WTC11 (cell line): ENCODE results near the gene LEKR1. TPM values are rescaled to one million over a fixed set of nuclear protein-coding genes. Genes with fewer than 3 reads are reported as not detected.

ENCODE experiments used
- ATAC-seq: fragments of 200-7000 bp; cut with Tn5 transposase; 2 replicates; pipeline ENCODE4 v1.10.0; 2021; ENCODE audit warnings: mild to moderate bottlenecking, moderate library complexity
- CTCF ChIA-PET: fragments of 300-600 bp; sonication (Branson Sonifier 250); formaldehyde crosslinking; loops from one replicate; lab custom pipeline; 2021; ENCODE audit warnings: antibody characterized with exemption; lab: Charles Lee
- POLR2A ChIA-PET: fragments of 350-600 bp; sonication (Branson Sonifier 250); formaldehyde crosslinking; loops from one replicate; lab custom pipeline; 2021; ENCODE audit warnings: antibody characterized with exemption; lab: Charles Lee
- DNase-seq: peaks from one replicate; pipeline ENCODE4 v3.0.0; 2021; ENCODE audit warnings: low spot score
- H3K27ac Mint-ChIP-seq: 2 replicates; pipeline ENCODE4 v1.8.0; 2021; ENCODE audit warnings: mixed read lengths
- H3K27me3 Mint-ChIP-seq: 2 replicates; pipeline ENCODE4 v1.8.0; 2021; ENCODE audit warnings: low read depth, mild to moderate bottlenecking, moderate library complexity, mixed read lengths
- H3K36me3 Mint-ChIP-seq: 2 replicates; pipeline ENCODE4 v1.8.0; 2021; ENCODE audit warnings: mixed read lengths
- H3K4me1 Mint-ChIP-seq: 2 replicates; pipeline ENCODE4 v1.8.0; 2022; ENCODE audit warnings: mixed read lengths
- H3K4me3 Mint-ChIP-seq: 2 replicates; pipeline ENCODE4 v1.8.0; 2021; ENCODE audit warnings: mild to moderate bottlenecking, moderate library complexity, mixed read lengths
- H3K9me3 Mint-ChIP-seq: 2 replicates; pipeline ENCODE4 v1.8.0; 2021; ENCODE audit warnings: mixed read lengths
- CDX4 ChIP-seq: fragments of 250-450 bp; sonication (Bioruptor Pico); IDR thresholded peaks from 2 replicates; pipeline ENCODE4 v1.9.0; 2021; ENCODE audit warnings: moderate library complexity, mild to moderate bottlenecking, inconsistent platforms, borderline replicate concordance
- ELF4 ChIP-seq: sonication (generic); formaldehyde crosslinking; IDR thresholded peaks from 2 replicates; pipeline ENCODE4 v1.8.1; 2022; ENCODE audit warnings: low read depth, mild to moderate bottlenecking, moderate library complexity, missing genetic modification reagents
- ERG ChIP-seq: fragments of 250-450 bp; sonication (Bioruptor Pico); IDR thresholded peaks from 2 replicates; pipeline ENCODE4 v1.8.0; 2021; ENCODE audit warnings: mild to moderate bottlenecking
- FOXK1 ChIP-seq: sonication (generic); formaldehyde crosslinking; IDR thresholded peaks from 2 replicates; pipeline ENCODE4 v1.8.0; 2022; ENCODE audit warnings: mild to moderate bottlenecking, moderate library complexity, missing genetic modification reagents
- FOXP4 ChIP-seq: sonication (generic); formaldehyde crosslinking; IDR thresholded peaks from 2 replicates; pipeline ENCODE4 v1.8.0; 2022; ENCODE audit warnings: mild to moderate bottlenecking, missing genetic modification reagents
- GABPB1 ChIP-seq: sonication (generic); formaldehyde crosslinking; IDR thresholded peaks from 2 replicates; pipeline ENCODE4 v1.8.1; 2023; ENCODE audit warnings: mild to moderate bottlenecking, missing genetic modification reagents
- IRF1 ChIP-seq: sonication (generic); formaldehyde crosslinking; IDR thresholded peaks from 2 replicates; pipeline ENCODE4 v1.8.0; 2023; ENCODE audit warnings: missing genetic modification reagents
- JAZF1 ChIP-seq: fragments of 250-450 bp; sonication (Bioruptor Pico); IDR thresholded peaks from 2 replicates; pipeline ENCODE4 v1.9.0; 2021; ENCODE audit warnings: moderate library complexity, mild to moderate bottlenecking, inconsistent platforms
- KAT7 ChIP-seq: sonication (generic); formaldehyde crosslinking; IDR thresholded peaks from 2 replicates; pipeline ENCODE4 v1.8.1; 2023; ENCODE audit warnings: missing genetic modification reagents, mild to moderate bottlenecking, borderline replicate concordance
- NFYB ChIP-seq: sonication (generic); formaldehyde crosslinking; conservative IDR thresholded peaks from 2 replicates; pipeline ENCODE4 v1.8.0; 2022; ENCODE audit warnings: low read depth, missing genetic modification reagents
- NR3C1 ChIP-seq: sonication (generic); formaldehyde crosslinking; conservative IDR thresholded peaks from 2 replicates; pipeline ENCODE4 v1.8.1; 2023; ENCODE audit warnings: low read depth, mild to moderate bottlenecking, missing genetic modification reagents
- RELA ChIP-seq: sonication (generic); formaldehyde crosslinking; IDR thresholded peaks from 2 replicates; pipeline ENCODE4 v1.8.1; 2022; ENCODE audit warnings: missing genetic modification reagents, mild to moderate bottlenecking, borderline replicate concordance
- SMAD3 ChIP-seq: sonication (generic); formaldehyde crosslinking; IDR thresholded peaks from 2 replicates; pipeline ENCODE4 v1.8.0; 2022; ENCODE audit warnings: missing genetic modification reagents, mild to moderate bottlenecking, borderline replicate concordance
- SMAD4 ChIP-seq: sonication (generic); formaldehyde crosslinking; IDR thresholded peaks from 2 replicates; pipeline ENCODE4 v1.8.0; 2022; ENCODE audit warnings: mild to moderate bottlenecking, missing genetic modification reagents
- TEAD4 ChIP-seq: sonication (generic); formaldehyde crosslinking; IDR thresholded peaks from 2 replicates; pipeline ENCODE4 v1.8.0; 2022; ENCODE audit warnings: mild to moderate bottlenecking, missing genetic modification reagents
- ZNF232 ChIP-seq: sonication (generic); formaldehyde crosslinking; IDR thresholded peaks from 2 replicates; pipeline ENCODE4 v1.8.0; 2022; ENCODE audit warnings: mild to moderate bottlenecking, missing genetic modification reagents
- ZNF416 ChIP-seq: fragments of 250-450 bp; sonication (Bioruptor Pico); IDR thresholded peaks from 2 replicates; pipeline ENCODE4 v1.9.0; 2021; ENCODE audit warnings: mild to moderate bottlenecking, inconsistent platforms
- total RNA-seq: library from RNA; stranded (reverse); gene quantifications from 3 replicates; pipeline ENCODE4 v1.2.3, GENCODE V29; 2021
- TF ChIP-seq, protein P1 (sequence below): sonication (generic); formaldehyde crosslinking; IDR thresholded peaks from 2 replicates; pipeline ENCODE4 v1.8.0; 2022; ENCODE audit warnings: mild to moderate bottlenecking, missing genetic modification reagents
- TF ChIP-seq, protein P2 (sequence below): sonication (generic); formaldehyde crosslinking; IDR thresholded peaks from 2 replicates; pipeline ENCODE4 v1.8.1; 2023; ENCODE audit warnings: mild to moderate bottlenecking, moderate library complexity, missing genetic modification reagents
- TF ChIP-seq, protein P3 (sequence below): fragments of 250-450 bp; sonication (Bioruptor Pico); IDR thresholded peaks from 2 replicates; pipeline ENCODE4 v1.9.0; 2021; ENCODE audit warnings: mild to moderate bottlenecking

LEKR1 gene
- total RNA-seq, 1 experiment from 2014 or later = 0.09 TPM

DNA sequence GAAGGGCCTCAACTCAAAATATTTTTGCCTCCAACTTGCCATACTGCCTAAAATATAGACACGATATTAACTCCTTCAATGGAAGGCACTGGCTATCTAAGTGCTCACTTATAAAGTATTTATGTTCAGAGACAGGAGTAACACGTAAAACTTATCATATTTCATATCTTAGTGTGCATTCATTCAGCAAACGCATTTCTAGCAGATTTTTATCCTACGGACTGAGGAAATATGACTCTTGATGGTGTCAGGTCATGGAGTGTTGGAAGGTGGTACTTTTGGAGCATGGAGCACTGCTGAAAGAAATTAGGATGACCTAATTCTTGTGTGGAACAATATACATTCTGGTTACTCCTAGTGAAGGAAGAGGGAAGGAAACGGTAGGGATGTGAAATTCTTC is 43.8 kb upstream of the LEKR1 start:
- Mint-ChIP-seq H3K27ac (no peak overlapping the region), H3K9me3 (no peaks in the 10 kb centered on the region), H3K4me3 (no peak overlapping the region), H3K36me3 (no peaks in the 10 kb centered on the region), H3K4me1 (no peaks in the 10 kb centered on the region), H3K27me3 (no peaks in the 10 kb centered on the region)
- ATAC-seq (no peak), DNase-seq (no peak)
- ChIA-PET POLR2A (no interaction called here), CTCF (no interaction called here)
- TF ChIP-seq FOXK1 (CRISPR knock-in tag) (no peak), JAZF1 (no peak), SMAD4 (CRISPR knock-in tag) (no peak), KAT7 (CRISPR knock-in tag) (no peak), ERG (CRISPR knock-in tag) (no peak), TEAD4 (CRISPR knock-in tag) (no peak), SMAD3 (CRISPR knock-in tag) (no peak), GABPB1 (CRISPR knock-in tag) (no peak), ELF4 (CRISPR knock-in tag) (no peak), NFYB (CRISPR knock-in tag) (no peak), RELA (CRISPR knock-in tag) (no peak), NR3C1 (no peak), ZNF416 (no peak)
- TF ChIP-seq, protein P1, sequence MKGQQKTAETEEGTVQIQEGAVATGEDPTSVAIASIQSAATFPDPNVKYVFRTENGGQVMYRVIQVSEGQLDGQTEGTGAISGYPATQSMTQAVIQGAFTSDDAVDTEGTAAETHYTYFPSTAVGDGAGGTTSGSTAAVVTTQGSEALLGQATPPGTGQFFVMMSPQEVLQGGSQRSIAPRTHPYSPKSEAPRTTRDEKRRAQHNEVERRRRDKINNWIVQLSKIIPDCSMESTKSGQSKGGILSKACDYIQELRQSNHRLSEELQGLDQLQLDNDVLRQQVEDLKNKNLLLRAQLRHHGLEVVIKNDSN (CRISPR knock-in tag) = no peak
- TF ChIP-seq, protein P2, sequence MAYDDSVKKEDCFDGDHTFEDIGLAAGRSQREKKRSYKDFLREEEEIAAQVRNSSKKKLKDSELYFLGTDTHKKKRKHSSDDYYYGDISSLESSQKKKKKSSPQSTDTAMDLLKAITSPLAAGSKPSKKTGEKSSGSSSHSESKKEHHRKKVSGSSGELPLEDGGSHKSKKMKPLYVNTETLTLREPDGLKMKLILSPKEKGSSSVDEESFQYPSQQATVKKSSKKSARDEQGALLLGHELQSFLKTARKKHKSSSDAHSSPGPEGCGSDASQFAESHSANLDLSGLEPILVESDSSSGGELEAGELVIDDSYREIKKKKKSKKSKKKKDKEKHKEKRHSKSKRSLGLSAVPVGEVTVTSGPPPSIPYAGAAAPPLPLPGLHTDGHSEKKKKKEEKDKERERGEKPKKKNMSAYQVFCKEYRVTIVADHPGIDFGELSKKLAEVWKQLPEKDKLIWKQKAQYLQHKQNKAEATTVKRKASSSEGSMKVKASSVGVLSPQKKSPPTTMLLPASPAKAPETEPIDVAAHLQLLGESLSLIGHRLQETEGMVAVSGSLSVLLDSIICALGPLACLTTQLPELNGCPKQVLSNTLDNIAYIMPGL (CRISPR knock-in tag) = no peak

GRCh38 chr3:156782921-156783320 is 43.2 kb upstream of the LEKR1 start:
- DNase-seq (no peak), ATAC-seq (no peak)
- Mint-ChIP-seq H3K27ac (no peak overlapping the region), H3K9me3 (no peaks in the 10 kb centered on the region), H3K36me3 (no peaks in the 10 kb centered on the region), H3K27me3 (no peaks in the 10 kb centered on the region), H3K4me1 (no peaks in the 10 kb centered on the region)
- ChIA-PET CTCF (interaction anchor here (0.6 kb wide), 1 partner anchor 294 kb away, joined by 3 read pairs; no protein-coding TSS in a partner anchor), POLR2A (no interaction called here)
- TF ChIP-seq FOXP4 (CRISPR knock-in tag) = no peak
- no peak for TF ChIP-seq ZNF232 (CRISPR knock-in tag)
- no peak for TF ChIP-seq IRF1 (CRISPR knock-in tag)
- TF ChIP-seq, protein P3, sequence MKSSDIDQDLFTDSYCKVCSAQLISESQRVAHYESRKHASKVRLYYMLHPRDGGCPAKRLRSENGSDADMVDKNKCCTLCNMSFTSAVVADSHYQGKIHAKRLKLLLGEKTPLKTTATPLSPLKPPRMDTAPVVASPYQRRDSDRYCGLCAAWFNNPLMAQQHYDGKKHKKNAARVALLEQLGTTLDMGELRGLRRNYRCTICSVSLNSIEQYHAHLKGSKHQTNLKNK (CRISPR knock-in tag) = no peak
- no peak for TF ChIP-seq CDX4 (CRISPR knock-in tag)
- TF ChIP-seq, all 79 proteins: peak for 0
- H3K4me3 Mint-ChIP-seq = no peak overlapping the region
